SK-N-SH treated with all-trans-retinoic acid at 6 μM for 48 hours (cell line): ENCODE results near the gene MROH9.

Experiments used
- ATAC-seq: fragments of 200-7000 bp; cut with Tn5 transposase; 3 replicates; pipeline ENCODE4 v1.9.1; 2020; ENCODE audit warnings: mild to moderate bottlenecking, moderate library complexity
- PATZ1 ChIP-seq: fragments of 250-450 bp; sonication (Bioruptor Pico); IDR thresholded peaks from 2 replicates; pipeline ENCODE4 v1.8.0; 2020; ENCODE audit warnings: mild to moderate bottlenecking, moderate library complexity, borderline replicate concordance

MROH9 gene

GRCh38 chr1:171113382-171113781 lies 178.0 kb downstream of the MROH9 start:
- no peak for TF ChIP-seq PATZ1 (CRISPR knock-in tag)
- ATAC-seq: no peak
